Epidermal melanocyte (primary cell): Measurements from ENCODE around the gene ZNF483.
"Not testable (repeated sequence)": the region's sequence is repeated elsewhere in the genome, so short reads cannot be mapped to it uniquely, and the experiment has no call there.

Experiments used
- DNase-seq: peaks from one replicate; pipeline ENCODE4 v3.0.0; 2011; ENCODE audit warnings: low spot score; ENCODE audit not compliant: insufficient read length

Gene ZNF483

GRCh38 chr9:111610149-111610548, 85.2 kb downstream of the ZNF483 start:
- no peak for DNase-seq

- no peak for DNase-seq
Measured at GRCh38 chr9:111610845-111611244, 85.9 kb downstream of the ZNF483 start.

GRCh38 chr9:111613436-111614040, 88.6 kb downstream of the ZNF483 start:
- DNase-seq: no peak

- DNase-seq: no peak
Measured at GRCh38 chr9:111615928-111616327, 90.9 kb downstream of the ZNF483 start.

GRCh38 chr9:111617349-111617748, 92.4 kb downstream of the ZNF483 start:
- DNase-seq: not testable (repeated sequence)

- no peak for DNase-seq
Measured at GRCh38 chr9:111621895-111622480, 97.0 kb downstream of the ZNF483 start.

- DNase-seq: peak; percentile 63
Measured at GRCh38 chr9:111622626-111623025, 97.6 kb downstream of the ZNF483 start.
